Karpas-422 (cell line): Measurements from ENCODE around the gene CLEC9A. TPM values are rescaled to one million over a fixed set of nuclear protein-coding genes. Genes with fewer than 3 reads are reported as not detected.

ENCODE experiments used
- DNase-seq: peaks from one replicate; pipeline ENCODE4 v3.0.0-alpha.2; 2015
- H2AFZ ChIP-seq: fragments of 200-600 bp; sonication (generic); 2 replicates; pipeline ENCODE4 v1.6.1; 2014; ENCODE audit warnings: antibody characterized with exemption, low read length, mixed read lengths
- H3K27ac ChIP-seq: fragments of 200-600 bp; sonication (generic); 2 replicates; pipeline ENCODE4 v1.5.1; 2014; ENCODE audit warnings: mild to moderate bottlenecking, low read length, moderate library complexity
- H3K27me3 ChIP-seq: fragments of 200-600 bp; sonication (generic); 2 replicates; pipeline ENCODE4 v1.6.1; 2014; ENCODE audit warnings: low read length, mixed read lengths
- H3K36me3 ChIP-seq: fragments of 200-600 bp; sonication (generic); 2 replicates; pipeline ENCODE4 v1.6.1; 2014; ENCODE audit warnings: low read length, mixed read lengths; ENCODE audit not compliant: insufficient read depth
- H3K4me1 ChIP-seq: fragments of 200-600 bp; sonication (generic); 2 replicates; pipeline ENCODE4 v1.6.1; 2014; ENCODE audit warnings: mild to moderate bottlenecking, low read length, mixed read lengths
- H3K4me2 ChIP-seq: fragments of 200-600 bp; sonication (generic); 2 replicates; pipeline ENCODE4 v1.6.1; 2014; ENCODE audit warnings: low read length, low read depth, mild to moderate bottlenecking; ENCODE audit not compliant: poor library complexity, severe bottlenecking
- H3K4me3 ChIP-seq: fragments of 200-600 bp; sonication (generic); 2 replicates; pipeline ENCODE4 v1.5.1; 2014; ENCODE audit warnings: mild to moderate bottlenecking, antibody characterized with exemption, low read length, mixed read lengths
- H3K79me2 ChIP-seq: fragments of 200-600 bp; sonication (generic); 2 replicates; pipeline ENCODE4 v1.6.1; 2014; ENCODE audit warnings: mild to moderate bottlenecking, low read length, mixed read lengths
- H3K9ac ChIP-seq: fragments of 200-600 bp; sonication (generic); 2 replicates; pipeline ENCODE4 v1.6.0; 2014; ENCODE audit warnings: low read length
- H3K9me2 ChIP-seq: fragments of 200-600 bp; sonication (generic), shearing (Covaris generic); replicated peaks from 2 replicates; pipeline ENCODE4 v1.6.0; 2014; ENCODE audit warnings: mild to moderate bottlenecking, low read length, moderate library complexity; ENCODE audit not compliant: insufficient read depth
- H3K9me3 ChIP-seq: fragments of 300-700, 200-600 bp; sonication (generic); 2 replicates; pipeline ENCODE4 v1.6.1; 2014; ENCODE audit warnings: low read length, mixed read lengths
- H4K20me1 ChIP-seq: fragments of 200-600 bp; sonication (generic); 2 replicates; pipeline ENCODE4 v1.6.1; 2014; ENCODE audit warnings: mild to moderate bottlenecking, antibody characterized with exemption, low read length, low read depth; ENCODE audit not compliant: insufficient read depth
- total RNA-seq: library from RNA; depleted of rRNA; stranded (reverse); fragments of >200 nt; shearing (Covaris generic); gene quantifications from 2 replicates; pipeline ENCODE4 v1.2.3, GENCODE V29; 2014; ENCODE audit warnings: low replicate concordance

CLEC9A gene
- total RNA-seq, 1 experiment from 2014 or later = not detected

GRCh38 chr12:10101042-10101579 is 70.6 kb downstream of the CLEC9A start:
- no peaks in the 10 kb centered on the region for H3K4me1 ChIP-seq
- no peak overlapping the region for H3K9ac ChIP-seq
- no peaks in the 10 kb centered on the region for H4K20me1 ChIP-seq
- no peak for DNase-seq
- H3K36me3 ChIP-seq = no peaks in the 10 kb centered on the region
- H3K27me3 ChIP-seq = no peaks in the 10 kb centered on the region
- no peak overlapping the region for H3K27ac ChIP-seq
- H3K9me3 ChIP-seq = no peaks in the 10 kb centered on the region
- no peaks in the 10 kb centered on the region for H3K9me2 ChIP-seq
- H2AFZ ChIP-seq = no peak overlapping the region
- H3K79me2 ChIP-seq = no peaks in the 10 kb centered on the region
- H3K4me3 ChIP-seq = no peak overlapping the region
- H3K4me2 ChIP-seq = no peak overlapping the region

GRCh38 chr12:10101648-10102220 is 71.3 kb downstream of the CLEC9A start:
- no peaks in the 10 kb centered on the region for H3K36me3 ChIP-seq
- no peak overlapping the region for H3K4me2 ChIP-seq
- no peak for DNase-seq
- no peaks in the 10 kb centered on the region for H3K79me2 ChIP-seq
- H3K27me3 ChIP-seq = no peaks in the 10 kb centered on the region
- H3K4me3 ChIP-seq = no peak overlapping the region
- no peak overlapping the region for H3K9ac ChIP-seq
- no peaks in the 10 kb centered on the region for H3K4me1 ChIP-seq
- H3K27ac ChIP-seq = no peak overlapping the region
- no peaks in the 10 kb centered on the region for H3K9me2 ChIP-seq
- no peaks in the 10 kb centered on the region for H4K20me1 ChIP-seq
- no peaks in the 10 kb centered on the region for H3K9me3 ChIP-seq
- no peak overlapping the region for H2AFZ ChIP-seq

GRCh38 chr12:10102322-10102721 is 71.8 kb downstream of the CLEC9A start:
- Histone ChIP-seq H3K4me3 (no peak overlapping the region), H3K27me3 (no peaks in the 10 kb centered on the region), H3K27ac (no peak overlapping the region), H3K4me2 (no peak overlapping the region), H3K36me3 (no peaks in the 10 kb centered on the region), H3K9me3 (no peaks in the 10 kb centered on the region), H3K9me2 (no peaks in the 10 kb centered on the region), H3K79me2 (no peaks in the 10 kb centered on the region), H3K4me1 (no peaks in the 10 kb centered on the region), H2AFZ (no peak overlapping the region), H4K20me1 (no peaks in the 10 kb centered on the region), H3K9ac (no peak overlapping the region)
- no peak for DNase-seq

GRCh38 chr12:10110256-10110844 is 79.9 kb downstream of the CLEC9A start:
- Histone ChIP-seq H3K9me2 (no peaks in the 10 kb centered on the region), H3K9ac (no peak overlapping the region), H2AFZ (no peak overlapping the region), H3K9me3 (no peaks in the 10 kb centered on the region), H3K27ac (no peak overlapping the region), H3K36me3 (no peaks in the 10 kb centered on the region), H3K27me3 (no peaks in the 10 kb centered on the region), H3K4me2 (no peak overlapping the region), H4K20me1 (no peaks in the 10 kb centered on the region), H3K79me2 (no peaks in the 10 kb centered on the region), H3K4me1 (no peaks in the 10 kb centered on the region), H3K4me3 (no peak overlapping the region)
- no peak for DNase-seq

- H3K9me2 ChIP-seq = no peaks in the 10 kb centered on the region
- H3K79me2 ChIP-seq = no peaks in the 10 kb centered on the region
- no peak overlapping the region for H3K9ac ChIP-seq
Measured at GRCh38 chr12:10111451-10111850, 81.0 kb downstream of the CLEC9A start.

GRCh38 chr12:10113075-10113474 is 82.6 kb downstream of the CLEC9A start:
- no peak overlapping the region for H2AFZ ChIP-seq

More at GRCh38 chr12:10111451-10111850, 81.0 kb downstream of the CLEC9A start:
- no peaks in the 10 kb centered on the region for H3K9me3 ChIP-seq
- H4K20me1 ChIP-seq = no peaks in the 10 kb centered on the region
- DNase-seq = no peak
- H2AFZ ChIP-seq = no peak overlapping the region
- H3K4me1 ChIP-seq = no peaks in the 10 kb centered on the region
- H3K36me3 ChIP-seq = no peaks in the 10 kb centered on the region
- H3K4me3 ChIP-seq = no peak overlapping the region
- H3K4me2 ChIP-seq = no peak overlapping the region
- H3K27ac ChIP-seq = no peak overlapping the region
- no peaks in the 10 kb centered on the region for H3K27me3 ChIP-seq

GRCh38 chr12:10113920-10114319 is 83.4 kb downstream of the CLEC9A start:
- DNase-seq = no peak
- Histone ChIP-seq H3K4me2 (no peak overlapping the region), H3K9me3 (no peaks in the 10 kb centered on the region), H3K79me2 (no peaks in the 10 kb centered on the region), H3K4me1 (no peaks in the 10 kb centered on the region), H3K27ac (no peak overlapping the region), H2AFZ (no peak overlapping the region), H3K9me2 (no peaks in the 10 kb centered on the region), H3K4me3 (no peak overlapping the region), H3K27me3 (no peaks in the 10 kb centered on the region), H3K36me3 (no peaks in the 10 kb centered on the region), H4K20me1 (no peaks in the 10 kb centered on the region), H3K9ac (no peak overlapping the region)

More at GRCh38 chr12:10113075-10113474, 82.6 kb downstream of the CLEC9A start:
- no peak overlapping the region for H3K4me2 ChIP-seq
- no peaks in the 10 kb centered on the region for H3K36me3 ChIP-seq
- H3K4me1 ChIP-seq = no peaks in the 10 kb centered on the region
- H3K9me3 ChIP-seq = no peaks in the 10 kb centered on the region
- no peak overlapping the region for H3K27ac ChIP-seq
- H3K9ac ChIP-seq = no peak overlapping the region
- no peak overlapping the region for H3K4me3 ChIP-seq
- no peaks in the 10 kb centered on the region for H4K20me1 ChIP-seq
- no peak for DNase-seq
- H3K79me2 ChIP-seq = no peaks in the 10 kb centered on the region
- H3K27me3 ChIP-seq = no peaks in the 10 kb centered on the region
- no peaks in the 10 kb centered on the region for H3K9me2 ChIP-seq

- Histone ChIP-seq H3K9me2 (no peaks in the 10 kb centered on the region), H3K4me1 (no peaks in the 10 kb centered on the region), H3K9ac (no peak overlapping the region), H3K4me3 (no peak overlapping the region), H3K79me2 (no peaks in the 10 kb centered on the region), H4K20me1 (no peaks in the 10 kb centered on the region), H3K4me2 (no peak overlapping the region), H3K27me3 (no peaks in the 10 kb centered on the region), H2AFZ (no peak overlapping the region), H3K9me3 (no peaks in the 10 kb centered on the region), H3K27ac (no peak overlapping the region), H3K36me3 (no peaks in the 10 kb centered on the region)
- no peak for DNase-seq
Measured at GRCh38 chr12:10115311-10115710, 84.8 kb downstream of the CLEC9A start.
